H9 (cell line): ENCODE data around the gene PPP2R5B. TPM values are rescaled to one million over a fixed set of nuclear protein-coding genes. Genes with fewer than 3 reads are reported as not detected.

Experiments used
- DNase-seq: peaks from one replicate; pipeline ENCODE4 v3.0.0-alpha.2; 2017
- H2AFZ ChIP-seq: one replicate; pipeline ENCODE4 v1.6.1; 2013; ENCODE audit warnings: mild to moderate bottlenecking, low read length, control low read depth, moderate library complexity
- H2AK5ac ChIP-seq: 2 replicates; pipeline ENCODE4 v1.6.1; 2013; ENCODE audit warnings: low read length, control low read depth, mixed read lengths; ENCODE audit not compliant: insufficient read length
- H2BK120ac ChIP-seq: one replicate; pipeline ENCODE4 v1.6.1; 2013; ENCODE audit warnings: low read depth, mild to moderate bottlenecking, low read length, control low read depth, inconsistent platforms; ENCODE audit not compliant: poor library complexity, severe bottlenecking
- H2BK12ac ChIP-seq: 2 replicates; pipeline ENCODE4 v1.6.1; 2013; ENCODE audit warnings: low read length, control low read depth, mixed read lengths, low read depth; ENCODE audit not compliant: insufficient read length
- H2BK15ac ChIP-seq: 2 replicates; pipeline ENCODE4 v1.6.1; 2013; ENCODE audit warnings: low read depth, low read length, control low read depth
- H2BK20ac ChIP-seq: one replicate; pipeline ENCODE4 v1.6.1; 2013; ENCODE audit warnings: low read depth, mild to moderate bottlenecking, low read length, control low read depth, inconsistent platforms; ENCODE audit not compliant: poor library complexity, severe bottlenecking
- H2BK5ac ChIP-seq: 2 replicates; pipeline ENCODE4 v1.6.1; 2013; ENCODE audit warnings: low read length, control low read depth, mixed read lengths; ENCODE audit not compliant: insufficient read length
- H3K14ac ChIP-seq: 2 replicates; pipeline ENCODE4 v1.6.1; 2013; ENCODE audit warnings: low read length, control low read depth; ENCODE audit not compliant: insufficient read depth
- H3K18ac ChIP-seq: 2 replicates; pipeline ENCODE4 v1.6.1; 2013; ENCODE audit warnings: low read depth, mild to moderate bottlenecking, mixed read lengths, low read length, control low read depth; ENCODE audit not compliant: insufficient read length
- H3K23ac ChIP-seq: 2 replicates; pipeline ENCODE4 v1.6.1; 2013; ENCODE audit warnings: low read length, control low read depth, mixed read lengths, low read depth; ENCODE audit not compliant: insufficient read length
- H3K23me2 ChIP-seq: 2 replicates; pipeline ENCODE4 v1.6.1; 2013; ENCODE audit warnings: low read depth, mild to moderate bottlenecking, mixed read lengths, low read length, control low read depth; ENCODE audit not compliant: insufficient read length, poor library complexity, severe bottlenecking
- H3K27ac ChIP-seq: 2 replicates; pipeline ENCODE4 v1.5.1; 2013; ENCODE audit warnings: low read length, control low read depth, mixed read lengths, low read depth; ENCODE audit not compliant: insufficient read length
- H3K27me3 ChIP-seq: 2 replicates; pipeline ENCODE4 v1.6.1; 2013; ENCODE audit warnings: low read length, control low read depth, inconsistent platforms; ENCODE audit not compliant: insufficient read depth
- H3K4ac ChIP-seq: 2 replicates; pipeline ENCODE4 v1.6.1; 2013; ENCODE audit warnings: low read depth, mild to moderate bottlenecking, control low read depth, inconsistent platforms, low read length, moderate library complexity
- H3K4me1 ChIP-seq: 2 replicates; pipeline ENCODE4 v1.6.1; 2013; ENCODE audit warnings: low read length, control low read depth, inconsistent platforms; ENCODE audit not compliant: insufficient read depth
- H3K4me2 ChIP-seq: 2 replicates; pipeline ENCODE4 v1.6.1; 2013; ENCODE audit warnings: low read length, control low read depth, mixed read lengths; ENCODE audit not compliant: insufficient read length, insufficient read depth
- H3K56ac ChIP-seq: 2 replicates; pipeline ENCODE4 v1.6.1; 2013; ENCODE audit warnings: low read depth, mild to moderate bottlenecking, mixed read lengths, low read length, control low read depth; ENCODE audit not compliant: insufficient read length
- H3K79me1 ChIP-seq: 2 replicates; pipeline ENCODE4 v1.6.1; 2013; ENCODE audit warnings: low read depth, mild to moderate bottlenecking, moderate library complexity, low read length, control low read depth, inconsistent platforms; ENCODE audit not compliant: insufficient read depth, poor library complexity, severe bottlenecking
- H3K79me2 ChIP-seq: 2 replicates; pipeline ENCODE4 v1.6.1; 2013; ENCODE audit warnings: low read length, control low read depth, inconsistent platforms; ENCODE audit not compliant: insufficient read depth
- H3K9ac ChIP-seq: 2 replicates; pipeline ENCODE4 v1.6.1; 2013; ENCODE audit warnings: low read length, control low read depth, mixed read lengths; ENCODE audit not compliant: insufficient read length; ENCODE audit errors: extremely low read depth
- H3K9me3 ChIP-seq: one replicate; pipeline ENCODE4 v1.6.1; 2013; ENCODE audit warnings: low read depth, low read length, inconsistent platforms; ENCODE audit not compliant: control insufficient read depth
- H3T11ph ChIP-seq: one replicate; pipeline ENCODE4 v1.6.1; 2013; ENCODE audit warnings: mild to moderate bottlenecking, low read length, control low read depth, inconsistent platforms
- H4K20me1 ChIP-seq: one replicate; pipeline ENCODE4 v1.6.1; 2013; ENCODE audit not compliant: control insufficient read depth, insufficient read length, insufficient read depth
- H4K5ac ChIP-seq: 2 replicates; pipeline ENCODE4 v1.6.1; 2013; ENCODE audit warnings: low read depth, mild to moderate bottlenecking, mixed read lengths, low read length, control low read depth; ENCODE audit not compliant: insufficient read length
- H4K8ac ChIP-seq: replicated peaks from 2 replicates; pipeline ENCODE4 v1.6.1; 2013; ENCODE audit warnings: low read length, control low read depth, mixed read lengths, low read depth; ENCODE audit not compliant: insufficient read length
- H4K91ac ChIP-seq: 2 replicates; pipeline ENCODE4 v1.6.1; 2013; ENCODE audit warnings: low read depth, mild to moderate bottlenecking, moderate library complexity, mixed read lengths, low read length, control low read depth; ENCODE audit not compliant: insufficient read length
- H3K27ac Mint-ChIP-seq, 3 experiments: 2 replicates in 2 of 3; 3 replicates in 1 of 3; pipeline ENCODE4 v1.8.0; 2020 to 2021; ENCODE audit warnings: mixed read lengths in 3 of 3, mild to moderate bottlenecking in 1 of 3, moderate library complexity in 1 of 3
- H3K27me3 Mint-ChIP-seq: 2 replicates; pipeline ENCODE4 v1.8.0; 2021; ENCODE audit warnings: low read depth, mild to moderate bottlenecking, moderate library complexity, mixed read lengths
- H3K36me3 Mint-ChIP-seq, 3 experiments: 2 replicates in 2 of 3; 3 replicates in 1 of 3; pipeline ENCODE4 v1.8.0; 2020 to 2021; ENCODE audit warnings: low read depth in 3 of 3, mixed read lengths in 3 of 3; ENCODE audit not compliant: insufficient read depth in 1 of 3
- H3K4me1 Mint-ChIP-seq, 2 experiments: 2 replicates each; pipeline ENCODE4 v1.8.0; 2020; ENCODE audit warnings: mixed read lengths in 2 of 2
- H3K4me3 Mint-ChIP-seq, 2 experiments: 2 replicates in 1 of 2; 3 replicates in 1 of 2; pipeline ENCODE4 v1.8.0; 2020 to 2021; ENCODE audit warnings: mild to moderate bottlenecking in 2 of 2, mixed read lengths in 2 of 2, moderate library complexity in 1 of 2
- H3K9me3 Mint-ChIP-seq, 2 experiments: 2 replicates in 1 of 2; 3 replicates in 1 of 2; pipeline ENCODE4 v1.8.0; 2020; ENCODE audit warnings: mild to moderate bottlenecking in 2 of 2, mixed read lengths in 2 of 2, moderate library complexity in 1 of 2
- CTCF ChIP-seq: fragments of 200-600 bp; sonication (generic); conservative IDR thresholded peaks from 3 replicates; pipeline ENCODE4 v1.8.0; 2021; ENCODE audit warnings: antibody characterized with exemption, mild to moderate bottlenecking
- WGBS: extraction: QIAGEN DNeasy Blood & Tissue Kit; methylation state at CpG from one replicate; pipeline ENCODE4 v1.1.7; 2013; ENCODE audit warnings: missing lambda C conversion rate, low lambda C conversion rate, mixed read lengths; ENCODE audit not compliant: insufficient read length; ENCODE audit errors: extremely low coverage; 5-methylcytosine and 5-hydroxymethylcytosine counted together
- total RNA-seq: library from RNA; stranded (reverse); gene quantifications from 2 replicates; pipeline ENCODE4 v1.2.1, GENCODE V29; 2021

PPP2R5B gene
- total RNA-seq, 1 experiment from 2014 or later: 6.3 TPM

- Histone ChIP-seq H3K14ac (no peak overlapping the region), H3K79me1 (no peaks in the 10 kb centered on the region), H3K4ac (no peak overlapping the region), H3K9ac (no peak overlapping the region), H3K18ac (no peak overlapping the region), H3K4me1 (no peaks in the 10 kb centered on the region), H3K27me3 (no peaks in the 10 kb centered on the region), H3T11ph (no peak overlapping the region), H2AFZ (no peak overlapping the region), H3K23ac (no peak overlapping the region), H4K20me1 (peaks cover 4% of the 10 kb centered on the region), H3K56ac (no peak overlapping the region), H2BK12ac (no peak overlapping the region), H3K79me2 (no peaks in the 10 kb centered on the region), H2BK15ac (no peak overlapping the region), H3K27ac (no peak overlapping the region), H3K23me2 (no peaks in the 10 kb centered on the region), H4K91ac (no peak overlapping the region), H4K8ac (no peak overlapping the region), H2BK120ac (no peak overlapping the region), H3K4me2 (no peak overlapping the region), H2BK5ac (no peak overlapping the region), H2BK20ac (no peak overlapping the region), H3K9me3 (no peaks in the 10 kb centered on the region), H2AK5ac (no peak overlapping the region), H4K5ac (no peak overlapping the region)
- Mint-ChIP-seq H3K4me1 (peaks cover 0 to 3% of the 10 kb centered on the region in 2 experiments; a peak in 1 of 4 replicates), H3K27me3 (no peaks in the 10 kb centered on the region), H3K27ac (no peak overlapping the region; a peak in 1 of 7 replicates), H3K9me3 (no peaks in the 10 kb centered on the region), H3K36me3 (peaks cover 0 to 30% (median 27%) of the 10 kb centered on the region in 3 experiments; a peak in 6 of 7 replicates), H3K4me3 (no peak overlapping the region)
- TF ChIP-seq CTCF: no peak
- DNase-seq: no peak
- WGBS: no CpG with 5 or more reads among the region's 9 CpGs
These were observed 26.4 kb upstream of the PPP2R5B start for GRCh38 chr11:64898076-64898445.
